Activated CD8-positive, alpha-beta memory T cell treated with anti-CD3 and anti-CD28 coated beads for 48 hours (primary cell): ENCODE results near the gene CCDC102A.
A peak's percentile ranks its signal among the peaks of the same experiment; 100 is the strongest.
"Not testable (repeated sequence)": the region's sequence is repeated elsewhere in the genome, so short reads cannot be mapped to it uniquely, and the experiment has no call there.

Experiments
- DNase-seq, 3 experiments: peaks; one replicate each; pipeline ENCODE4 v3.0.0-alpha.2; 2020; ENCODE audit warnings: low read depth in 2 of 3, low spot score in 2 of 3

CCDC102A gene

DNA sequence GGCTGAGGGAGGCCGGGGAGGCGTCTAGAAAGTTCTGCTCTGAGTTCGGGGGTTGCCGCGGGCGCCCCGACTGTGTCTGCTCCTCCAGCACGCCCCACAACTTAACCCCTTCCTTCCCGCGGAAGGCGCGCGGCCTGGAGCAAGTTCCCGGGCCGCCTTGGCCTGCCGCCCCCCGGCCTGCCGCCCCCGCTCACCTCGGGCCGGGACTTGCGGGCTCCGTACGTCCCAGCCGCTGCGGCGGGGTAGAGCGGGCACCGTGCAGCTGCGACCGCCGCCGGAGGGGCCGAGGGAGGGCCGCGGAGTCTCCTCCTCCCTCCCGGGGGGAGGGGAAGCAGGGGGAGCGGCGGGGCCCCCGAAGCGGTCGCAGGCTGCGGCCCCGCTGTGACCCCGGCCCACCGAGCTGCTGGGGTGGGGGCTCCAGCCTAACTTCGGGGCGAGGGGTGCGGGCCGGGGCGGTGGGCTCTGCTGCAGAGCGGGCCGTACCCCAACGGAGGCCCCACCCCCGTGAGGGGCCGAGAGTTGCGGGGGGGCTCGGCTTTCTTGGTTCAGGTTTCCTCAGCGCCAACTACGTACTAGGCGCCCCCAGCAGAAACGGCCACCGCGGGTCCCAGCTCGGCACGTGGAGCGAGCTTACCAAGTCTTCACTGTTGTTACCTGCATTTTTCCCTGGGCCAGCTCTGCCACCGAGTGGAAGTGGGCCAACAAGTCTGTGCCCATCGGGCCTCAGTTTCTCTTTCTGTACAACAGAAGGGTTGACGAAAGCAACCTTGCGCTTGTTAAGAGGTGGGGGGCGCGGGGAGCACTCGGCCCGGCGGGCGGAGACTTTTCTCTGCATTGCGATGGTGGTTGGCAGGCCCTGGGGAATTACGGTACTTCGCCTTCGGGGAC, at the start of gene CCDC102A:
CCDC102A (minus strand) TSS at position 266 of the 888 bp plus-strand sequence. CDS start 7,394 bp downstream, outside the sequence.
- peak in 1 of 3 experiments; percentile 39 for DNase-seq

DNA sequence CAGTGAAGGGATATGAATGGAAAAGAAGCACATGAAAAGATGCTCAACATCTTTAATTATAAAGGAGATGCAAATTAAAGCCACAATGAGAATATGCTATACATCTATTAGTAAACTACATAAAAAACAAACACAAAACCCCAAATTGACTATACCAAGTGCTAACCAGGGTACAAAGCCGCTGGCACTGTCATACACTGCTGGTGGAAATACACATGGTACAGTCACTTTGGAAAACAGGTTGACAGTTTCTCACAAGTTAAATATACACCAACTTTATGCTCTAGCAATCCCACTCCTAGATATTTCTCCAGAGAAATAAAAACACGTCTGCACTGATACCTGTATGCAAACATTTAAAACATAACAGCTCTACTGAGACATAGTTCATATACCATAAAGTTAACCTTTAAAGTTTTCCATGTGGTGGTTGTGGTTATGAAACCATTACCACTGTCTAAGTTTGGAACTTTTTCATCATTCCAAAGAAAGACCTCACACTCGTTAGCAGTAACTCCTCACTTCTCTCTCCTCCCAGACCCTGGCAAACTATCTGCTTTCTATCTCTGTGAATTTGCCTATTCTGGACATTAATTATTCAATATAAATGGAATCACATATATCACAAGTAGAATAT, 48.8 kb upstream of the CCDC102A start:
- DNase-seq = no peak

DNA sequence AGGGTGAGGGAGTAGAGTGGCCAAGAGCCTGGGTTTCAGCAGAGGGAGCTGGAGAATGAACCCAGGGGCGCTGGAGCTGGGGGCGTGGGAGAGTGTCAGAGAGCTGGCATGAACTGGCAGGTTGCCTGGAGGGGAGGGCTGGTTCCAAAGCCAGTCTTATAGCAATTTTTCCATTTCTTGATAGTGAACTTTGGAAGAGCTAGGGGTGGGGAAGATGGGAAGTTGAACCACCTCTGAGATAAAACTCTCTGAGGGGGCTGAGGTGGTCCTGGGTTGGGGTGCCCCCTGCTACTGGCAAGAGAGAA, 42.9 kb upstream of the CCDC102A start:
- DNase-seq = no peak

DNA sequence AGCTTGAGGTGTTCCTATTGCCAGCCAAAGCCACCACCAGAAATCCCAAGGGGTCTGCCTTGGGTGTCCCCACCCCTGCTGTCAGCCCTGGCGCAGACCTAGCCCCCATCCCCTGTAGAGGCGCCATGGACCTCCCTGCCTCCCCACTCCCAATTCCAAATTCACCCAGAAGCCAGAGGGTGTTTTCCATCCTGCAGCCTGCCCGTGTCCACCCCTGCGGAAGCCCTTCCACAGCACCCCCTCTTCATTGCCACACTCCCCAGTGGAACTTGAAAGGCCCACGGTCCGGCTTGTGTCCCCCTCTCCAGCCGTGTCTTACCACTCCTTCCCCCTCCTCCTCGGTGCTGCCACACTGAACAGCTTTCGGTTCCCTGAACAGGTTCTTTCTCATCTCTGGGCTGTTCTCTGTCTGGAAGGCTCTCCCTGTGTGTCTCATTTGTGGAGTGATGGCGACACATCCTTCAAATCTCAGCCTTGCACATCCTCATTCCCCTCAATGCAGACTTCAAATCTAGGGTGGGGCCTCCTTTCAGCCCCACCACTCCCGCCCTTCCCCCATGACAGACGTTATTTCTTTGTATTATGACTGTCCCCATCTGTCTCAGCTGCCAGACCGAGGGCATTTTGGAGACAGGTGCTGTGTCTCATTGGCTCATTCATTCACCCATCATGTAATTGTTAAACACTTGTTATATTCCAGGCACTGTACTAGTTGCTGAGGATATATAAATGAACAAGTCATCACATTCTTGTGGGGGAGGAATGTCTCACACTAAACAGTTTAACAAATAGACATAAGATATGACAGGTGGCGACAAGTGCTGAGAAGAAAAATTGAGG, 42.4 kb upstream of the CCDC102A start:
- no peak for DNase-seq

GRCh38 chr16:57577691-57578224, 41.4 kb upstream of the CCDC102A start:
- DNase-seq = peak in 1 of 3 experiments; percentile 60

GRCh38 chr16:57577214-57577613, 40.8 kb upstream of the CCDC102A start:
- no peak for DNase-seq

DNA sequence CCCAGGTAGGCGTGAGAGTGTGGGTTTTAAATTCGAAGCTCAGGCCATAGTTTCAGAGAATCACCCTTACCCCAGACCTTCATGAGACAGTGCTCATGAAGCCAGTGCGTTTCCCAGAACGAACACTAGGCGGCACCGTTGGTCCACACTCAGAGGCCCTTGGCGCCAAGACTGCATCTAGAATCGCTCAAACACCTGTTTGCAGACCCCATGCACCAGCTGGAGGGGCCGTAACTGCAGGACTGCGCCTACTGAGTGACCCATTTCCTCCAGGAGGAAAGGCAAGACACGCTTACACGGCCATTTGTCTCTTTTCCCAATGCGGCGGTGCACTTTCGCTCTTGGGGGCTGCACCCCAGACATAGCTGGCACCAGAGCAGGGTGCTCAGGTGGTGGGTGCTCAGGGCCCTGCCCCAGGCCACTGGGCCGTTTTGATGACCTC, 40.1 kb upstream of the CCDC102A start:
- peak; percentile 56 to 86 (median 79) for DNase-seq

DNA sequence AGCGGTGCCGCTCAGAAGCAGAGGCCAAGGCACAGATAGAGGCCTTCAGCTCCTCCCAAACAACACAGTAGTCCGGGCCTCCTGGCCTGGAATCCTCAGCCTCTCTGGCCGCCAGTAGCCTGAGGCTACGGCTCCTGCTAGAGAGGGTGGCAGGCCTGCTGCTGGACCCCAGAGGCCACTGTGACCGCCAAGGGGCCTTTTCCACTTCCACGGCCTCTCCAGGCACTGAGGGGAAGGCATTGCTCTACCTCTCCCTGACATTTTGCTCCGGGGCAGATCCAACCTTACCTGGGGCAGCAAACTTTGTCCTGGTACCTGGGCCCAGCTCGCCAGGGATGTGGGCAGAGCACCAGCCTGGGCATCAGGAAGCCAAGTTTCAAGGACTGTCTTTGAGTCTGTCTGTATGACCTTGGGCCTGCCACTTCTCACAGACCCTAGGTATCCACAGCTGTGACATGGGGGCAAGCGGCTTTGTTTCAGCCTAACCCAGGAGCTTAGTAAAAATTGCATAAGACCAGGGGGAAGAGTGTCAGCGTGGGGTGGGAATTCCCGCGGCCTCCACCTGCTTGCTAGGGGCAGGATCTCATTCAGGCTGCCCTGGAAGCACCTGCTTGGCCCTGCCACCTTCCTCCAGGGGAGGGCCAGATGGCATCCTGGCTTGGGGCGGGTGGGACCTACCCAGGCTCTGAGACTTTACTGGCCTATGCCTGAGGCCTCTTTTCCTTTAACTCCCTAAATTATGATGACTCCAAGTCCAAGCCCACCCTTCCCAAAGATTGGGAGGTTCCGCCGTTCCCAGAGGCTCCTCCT, 39.3 kb upstream of the CCDC102A start:
- no peak for DNase-seq

DNA sequence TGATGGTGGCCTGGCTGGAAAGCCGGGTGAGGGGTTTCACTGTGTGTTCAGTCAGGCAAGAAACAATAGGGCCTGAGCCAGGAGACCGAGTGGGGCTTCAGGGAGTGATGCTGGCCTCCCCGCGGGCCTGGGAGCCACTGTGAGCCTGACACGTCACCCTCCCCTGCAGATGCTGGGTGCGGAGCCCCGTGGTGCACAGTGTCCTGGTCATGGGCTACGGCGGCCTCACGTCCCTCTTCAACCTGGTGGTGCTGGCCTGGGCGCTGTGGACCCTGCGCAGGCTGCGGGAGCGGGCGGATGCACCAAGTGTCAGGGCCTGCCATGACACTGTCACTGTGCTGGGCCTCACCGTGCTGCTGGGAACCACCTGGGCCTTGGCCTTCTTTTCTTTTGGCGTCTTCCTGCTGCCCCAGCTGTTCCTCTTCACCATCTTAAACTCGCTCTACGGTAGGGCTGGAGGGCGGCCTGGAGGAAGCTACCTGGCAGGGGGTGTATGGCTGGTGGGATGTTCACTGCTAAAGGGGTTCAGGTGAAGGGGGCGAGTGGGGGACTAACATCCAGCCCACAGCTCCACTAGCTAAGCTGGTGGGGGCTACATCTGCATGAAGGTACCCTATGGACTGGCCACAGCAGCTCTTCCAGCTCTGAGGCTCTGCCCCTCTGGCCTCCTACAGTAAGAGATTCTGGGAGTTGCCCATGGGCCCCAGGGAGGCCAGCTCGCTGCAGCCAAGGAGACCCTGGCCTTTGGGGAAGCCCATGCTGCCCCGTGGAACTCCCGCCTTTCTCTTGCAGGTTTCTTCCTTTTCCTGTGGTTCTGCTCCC, 38.5 kb upstream of the CCDC102A start:
- no peak for DNase-seq

DNA sequence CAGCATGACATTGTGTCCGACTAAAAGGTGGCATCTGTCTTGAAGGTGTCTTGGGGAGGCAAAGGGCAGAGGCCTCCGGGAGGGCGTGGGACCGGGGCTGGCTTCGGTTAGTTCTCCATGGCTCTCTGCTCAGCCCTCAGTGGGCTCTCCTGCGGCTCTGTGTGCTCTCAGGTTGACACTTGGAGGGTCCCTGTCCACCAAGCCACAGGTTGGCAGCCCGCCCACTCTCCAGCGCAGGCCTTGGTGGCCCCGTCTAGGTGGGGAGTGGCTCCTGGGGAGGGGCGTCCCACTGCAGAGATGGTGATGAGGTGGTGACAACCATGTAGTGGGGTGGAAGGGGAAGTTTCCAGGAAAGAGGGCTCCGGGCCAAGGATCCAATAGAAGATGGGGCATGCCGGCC, 37.7 kb upstream of the CCDC102A start:
- DNase-seq = no peak

DNA sequence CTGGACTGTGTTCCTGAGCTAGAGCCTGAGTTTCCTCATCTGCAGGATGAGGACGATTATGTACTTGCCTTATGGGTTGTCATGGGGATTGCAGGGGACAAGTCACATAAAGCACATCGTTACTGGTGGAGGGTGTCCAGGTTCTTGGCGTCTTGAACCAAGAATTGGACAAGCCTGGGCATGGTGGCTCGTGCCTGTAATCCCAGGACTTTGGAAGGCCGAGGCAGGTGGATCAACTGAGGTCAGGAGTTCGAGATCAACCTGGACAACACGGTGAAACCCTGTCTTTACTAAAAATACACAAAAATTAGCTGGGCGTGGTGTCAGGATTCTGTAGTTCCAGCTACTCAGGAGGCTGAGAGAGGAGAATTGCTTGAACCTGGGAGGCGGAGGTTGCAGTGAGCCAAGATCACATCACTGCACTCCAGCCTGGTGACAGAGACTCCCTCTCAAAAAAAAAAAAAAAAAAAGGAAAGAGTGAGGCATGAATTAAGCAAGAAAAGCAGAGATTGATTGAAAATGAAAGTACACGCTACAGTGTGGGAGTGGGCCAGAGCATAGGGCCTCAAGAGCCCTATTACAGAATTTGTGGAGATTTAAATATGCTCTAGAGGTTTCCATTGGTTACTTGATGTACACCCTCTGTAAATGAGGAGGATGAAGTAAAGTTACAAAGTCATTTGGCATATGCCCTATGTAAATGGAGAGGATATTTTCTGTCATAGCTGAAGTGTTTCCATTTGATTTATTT, 36.8 kb upstream of the CCDC102A start:
- DNase-seq = no peak

GRCh38 chr16:57571098-57571497, 34.7 kb upstream of the CCDC102A start:
- DNase-seq = no peak

- DNase-seq = no peak
Observed at GRCh38 chr16:57570301-57571070, 34.1 kb upstream of the CCDC102A start.

DNA sequence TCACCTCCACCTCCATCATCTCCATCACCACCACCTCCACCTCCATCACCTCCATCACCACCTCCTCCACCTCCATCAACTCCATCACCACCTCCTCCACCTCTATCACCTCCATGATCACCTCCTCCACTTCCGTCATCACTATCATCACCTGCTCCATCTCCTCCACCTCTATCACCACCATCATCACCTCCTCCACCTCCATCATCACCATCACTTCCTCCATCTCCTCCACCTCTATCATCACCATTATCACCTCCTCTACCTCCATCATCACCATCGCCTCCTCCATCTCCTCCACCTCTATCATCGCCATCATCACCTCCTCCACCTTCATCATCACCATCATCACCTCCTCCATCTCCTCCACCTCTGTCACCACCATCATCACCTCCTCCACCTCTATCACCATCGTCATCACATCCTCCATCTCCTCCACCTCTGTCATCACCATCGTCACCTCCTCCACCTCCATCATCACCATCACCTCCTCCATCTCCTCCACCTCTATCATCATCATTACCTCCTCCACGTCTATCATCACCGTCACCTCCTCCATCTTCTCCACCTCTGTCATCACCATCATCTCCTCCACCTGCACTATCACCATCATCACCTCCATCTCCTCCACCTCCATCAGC, 33.1 kb upstream of the CCDC102A start:
- DNase-seq = no peak

- not testable (repeated sequence) for DNase-seq
Observed at GRCh38 chr16:57568772-57569171, 32.4 kb upstream of the CCDC102A start.

DNA sequence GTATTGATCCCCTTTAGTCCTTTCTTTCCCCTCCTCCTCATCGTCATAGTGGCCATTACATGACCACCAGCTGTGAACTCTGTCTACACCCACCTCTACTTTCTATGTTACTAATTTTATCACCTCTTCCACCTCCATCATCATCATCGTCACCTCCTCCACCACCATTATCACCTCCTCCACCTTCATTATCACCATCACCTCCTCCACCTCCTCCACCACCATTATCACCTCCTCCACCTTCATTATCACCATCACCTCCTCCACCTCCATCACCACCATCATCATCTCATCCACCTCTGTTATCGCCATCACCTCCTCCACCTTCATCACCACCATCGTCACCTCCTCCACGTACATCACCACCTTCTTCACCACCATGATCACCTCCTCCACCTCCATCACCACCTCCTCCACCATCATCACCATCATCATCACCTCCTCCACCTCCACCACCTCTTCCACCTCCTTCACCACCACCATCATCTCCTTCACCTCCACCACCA, 31.9 kb upstream of the CCDC102A start:
- DNase-seq = no peak

GRCh38 chr16:57567691-57568090, 31.3 kb upstream of the CCDC102A start:
- no peak for DNase-seq
